Inferior parietal cortex (tissue), 1 donor: Measurements from ENCODE around the gene ZNF354C.
"Not testable (repeated sequence)": the region's sequence is repeated elsewhere in the genome, so short reads cannot be mapped to it uniquely, and the experiment has no call there.

Source experiments
- DNase-seq: peaks from one replicate; pipeline ENCODE4 v3.0.0-alpha.2; 2016; ENCODE audit errors: extremely low spot score

ZNF354C gene

GRCh38 chr5:179060116-179061008 is at the start of gene ZNF354C:
Gene ZNF354C (plus strand): TSS chr5:179060373. CDS start chr5:179062069, 1,696 bp downstream.
- peak; percentile 84 for DNase-seq

- DNase-seq = peak; percentile 97
Observed at GRCh38 chr5:179023528-179024189, 36.5 kb upstream of the ZNF354C start, which contains the start of gene ZNF879. Gene ZNF879 (plus strand): TSS chr5:179023804. CDS start chr5:179025005, 1,201 bp downstream.

GRCh38 chr5:179033004-179033580 is 27.1 kb upstream of the ZNF354C start:
- DNase-seq = no peak

- no peak for DNase-seq
Observed at GRCh38 chr5:179044765-179045164, 15.4 kb upstream of the ZNF354C start.

GRCh38 chr5:179051784-179052183 is 8.4 kb upstream of the ZNF354C start:
- DNase-seq = no peak

- no peak for DNase-seq
Observed at GRCh38 chr5:179054036-179054785, 6.0 kb upstream of the ZNF354C start.

- no peak for DNase-seq
Observed at GRCh38 chr5:179054876-179055275, 5.3 kb upstream of the ZNF354C start.

- no peak for DNase-seq
Observed at GRCh38 chr5:179055436-179055835, 4.7 kb upstream of the ZNF354C start.

GRCh38 chr5:179055841-179056240 is 4.3 kb upstream of the ZNF354C start:
- DNase-seq = no peak

GRCh38 chr5:179061025-179061424 is 852 bp downstream of the ZNF354C start:
- no peak for DNase-seq

GRCh38 chr5:179065703-179066102 is 5.5 kb downstream of the ZNF354C start:
- no peak for DNase-seq

- DNase-seq = no peak
Observed at GRCh38 chr5:179079165-179079987, 19.2 kb downstream of the ZNF354C start.

GRCh38 chr5:179080724-179081123 is 20.6 kb downstream of the ZNF354C start:
- no peak for DNase-seq

- DNase-seq = no peak
Observed at GRCh38 chr5:179089502-179089901, 29.3 kb downstream of the ZNF354C start.

GRCh38 chr5:179101282-179101681 is 41.1 kb downstream of the ZNF354C start:
- not testable (repeated sequence) for DNase-seq

- DNase-seq = no peak
Observed at GRCh38 chr5:179110528-179110927, 50.4 kb downstream of the ZNF354C start.

- no peak for DNase-seq
Observed at GRCh38 chr5:179111267-179112207, 51.4 kb downstream of the ZNF354C start.

GRCh38 chr5:179112469-179113142 is 52.4 kb downstream of the ZNF354C start:
- DNase-seq = no peak

- DNase-seq = no peak
Observed at GRCh38 chr5:179113143-179113530, 53.0 kb downstream of the ZNF354C start.
